GM23338 (cell line): Measurements from ENCODE around the gene WRAP53. TPM values are rescaled to one million over a fixed set of nuclear protein-coding genes. Genes with fewer than 3 reads are reported as not detected.

Experiments used
- ATAC-seq: fragments of 200-7000 bp; cut with Tn5 transposase; 3 replicates; pipeline ENCODE4 v1.9.1; 2020
- DNase-seq: peaks from one replicate; pipeline ENCODE4 v3.0.0-alpha.2; 2015; ENCODE audit warnings: low spot score
- H2AFZ ChIP-seq: fragments of 200-600 bp; sonication (generic); 2 replicates; pipeline ENCODE4 v1.8.0; 2016; ENCODE audit warnings: antibody characterized with exemption, mild to moderate bottlenecking, moderate library complexity
- H3F3A ChIP-seq: fragments of 200-600 bp; sonication (generic); replicated peaks from 2 replicates; pipeline ENCODE4 v1.8.0; 2017; ENCODE audit warnings: antibody characterized with exemption, mixed run types, low read depth
- H3K27ac ChIP-seq: fragments of 200-600 bp; sonication (generic); 2 replicates; pipeline ENCODE4 v1.6.1; 2016; ENCODE audit warnings: low read depth
- H3K27me3 ChIP-seq: fragments of 200-600 bp; sonication (generic); 2 replicates; pipeline ENCODE4 v1.8.0; 2016; ENCODE audit warnings: mild to moderate bottlenecking, mixed run types, moderate library complexity; ENCODE audit not compliant: insufficient read depth
- H3K36me3 ChIP-seq: fragments of 200-600 bp; sonication (generic); 2 replicates; pipeline ENCODE4 v1.8.0; 2016; ENCODE audit warnings: mild to moderate bottlenecking; ENCODE audit not compliant: insufficient read depth
- H3K4me1 ChIP-seq: fragments of 200-600 bp; sonication (generic); 2 replicates; pipeline ENCODE4 v1.8.0; 2016; ENCODE audit warnings: mild to moderate bottlenecking, moderate library complexity; ENCODE audit not compliant: insufficient read depth
- H3K4me2 ChIP-seq: fragments of 200-600 bp; sonication (generic); 2 replicates; pipeline ENCODE4 v1.7.1; 2017; ENCODE audit warnings: mixed run types
- H3K4me3 ChIP-seq: fragments of 200-600 bp; sonication (generic); 2 replicates; pipeline ENCODE4 v1.6.1; 2016; ENCODE audit warnings: mixed run types
- H3K79me2 ChIP-seq: fragments of 200-600 bp; sonication (generic); replicated peaks from 2 replicates; pipeline ENCODE4 v1.8.0; 2017; ENCODE audit warnings: mild to moderate bottlenecking; ENCODE audit not compliant: insufficient read depth
- H3K9me2 ChIP-seq: fragments of 200-600 bp; sonication (generic); 2 replicates; pipeline ENCODE4 v1.8.0; 2017; ENCODE audit not compliant: insufficient read depth
- H4K20me1 ChIP-seq: fragments of 200-600 bp; sonication (generic); replicated peaks from 2 replicates; pipeline ENCODE4 v1.8.0; 2017; ENCODE audit warnings: mild to moderate bottlenecking; ENCODE audit not compliant: insufficient read depth
- H3K27ac Mint-ChIP-seq: 2 replicates; pipeline ENCODE4 v1.8.0; 2020; ENCODE audit warnings: inconsistent platforms, mild to moderate bottlenecking, moderate library complexity, mixed read lengths
- H3K27me3 Mint-ChIP-seq: 3 replicates; pipeline ENCODE4 v1.8.0; 2022; ENCODE audit warnings: low read depth, mild to moderate bottlenecking, moderate library complexity, mixed read lengths, inconsistent platforms; ENCODE audit not compliant: insufficient read depth, poor library complexity
- H3K36me3 Mint-ChIP-seq: 3 replicates; pipeline ENCODE4 v1.8.0; 2021; ENCODE audit warnings: low read depth, mild to moderate bottlenecking, inconsistent platforms, moderate library complexity, mixed read lengths
- H3K4me1 Mint-ChIP-seq: 3 replicates; pipeline ENCODE4 v1.8.0; 2020; ENCODE audit warnings: mild to moderate bottlenecking, inconsistent platforms, mixed read lengths
- H3K4me3 Mint-ChIP-seq: 3 replicates; pipeline ENCODE4 v1.8.0; 2021; ENCODE audit warnings: moderate library complexity, mild to moderate bottlenecking, inconsistent platforms, mixed read lengths
- H3K9me3 Mint-ChIP-seq: 3 replicates; pipeline ENCODE4 v1.8.0; 2020; ENCODE audit warnings: moderate library complexity, mild to moderate bottlenecking, inconsistent platforms, mixed read lengths
- EZH2 ChIP-seq: fragments of 200-600 bp; sonication (generic); IDR thresholded peaks from one replicate; pipeline ENCODE4 v1.8.0; 2017; ENCODE audit warnings: antibody characterized with exemption, mild to moderate bottlenecking, low read depth; ENCODE audit not compliant: unreplicated experiment
- REST ChIP-seq: IDR thresholded peaks from one replicate; pipeline ENCODE4 v1.6.1; 2018; ENCODE audit warnings: antibody characterized with exemption; ENCODE audit not compliant: unreplicated experiment
- ZNF114 ChIP-seq: fragments of 250-450 bp; sonication (Bioruptor Pico); IDR thresholded peaks from 2 replicates; pipeline ENCODE4 v1.5.0; 2020; ENCODE audit warnings: mild to moderate bottlenecking, moderate library complexity
- ZNF331 ChIP-seq: fragments of 250-450 bp; sonication (Bioruptor Pico); IDR thresholded peaks from 2 replicates; pipeline ENCODE4 v1.5.0; 2020; ENCODE audit warnings: low read depth, mild to moderate bottlenecking, moderate library complexity
- ZNF462 ChIP-seq: fragments of 250-450 bp; sonication (Bioruptor Pico); IDR thresholded peaks from 2 replicates; pipeline ENCODE4 v1.5.0; 2020; ENCODE audit warnings: mild to moderate bottlenecking, moderate library complexity
- polyA plus RNA-seq: library from polyadenylated mRNA; unstranded; fragments of >200 nt; fragmentation: Nextera tagmentation; extraction: Ambion mirVana; gene quantifications from 2 replicates; pipeline ENCODE4 v1.2.1, GENCODE V29; 2016
- total RNA-seq: library from RNA; depleted of rRNA; stranded (reverse); fragments of >200 nt; shearing (Covaris generic); gene quantifications from 2 replicates; pipeline ENCODE4 v1.2.3, GENCODE V29; 2014
- TF ChIP-seq, protein P1 (sequence below), 2 experiments: fragments of 200-600 bp in 1 of 2; sonication (generic) in 1 of 2; conservative IDR thresholded peaks; 2 replicates each; pipeline versions ENCODE4 v1.5.1 to v1.6.1; 2016 to 2017; ENCODE audit warnings: antibody characterized with exemption in 2 of 2, low read depth in 2 of 2, mild to moderate bottlenecking in 2 of 2, moderate library complexity in 1 of 2

The WRAP53 gene
- total and polyA plus RNA-seq, 2 experiments from 2014 or later, result 28.1 to 33.3 TPM

- Mint-ChIP-seq H3K27ac (no peak overlapping the region), H3K9me3 (no peaks in the 10 kb centered on the region; the same call in 2 of the 3 replicates), H3K27me3 (peaks cover 25% of the 10 kb centered on the region), H3K4me3 (no peak overlapping the region), H3K36me3 (0 out of 3 replicates have a peak, but pooled peaks cover 4% of the 10 kb centered on the region), H3K4me1 (peaks cover 51% of the 10 kb centered on the region)
- DNase-seq (no peak), ATAC-seq (no peak)
- H3K27ac ChIP-seq, result no peak overlapping the region
- no peak overlapping the region for H3K4me3 ChIP-seq
- no peaks in the 10 kb centered on the region for H3K36me3 ChIP-seq
- no peaks in the 10 kb centered on the region for H4K20me1 ChIP-seq
- H3K27me3 ChIP-seq, result peaks cover 9% of the 10 kb centered on the region
- H3K4me2 ChIP-seq, result no peak overlapping the region
- H2AFZ ChIP-seq, result no peak overlapping the region
- H3K4me1 ChIP-seq, result peaks cover 38% of the 10 kb centered on the region
- 0 out of 2 replicates have a peak, but pooled peaks cover 9% of the 10 kb centered on the region for H3F3A ChIP-seq
- H3K9me2 ChIP-seq, result 0 out of 2 replicates have a peak, but pooled peaks cover 8% of the 10 kb centered on the region
- TF ChIP-seq ZNF462 (CRISPR knock-in tag), result no peak
- TF ChIP-seq EZH2, result no peak
- no peak for TF ChIP-seq ZNF114 (CRISPR knock-in tag)
- TF ChIP-seq ZNF331 (CRISPR knock-in tag), result no peak
- TF ChIP-seq, protein P1, sequence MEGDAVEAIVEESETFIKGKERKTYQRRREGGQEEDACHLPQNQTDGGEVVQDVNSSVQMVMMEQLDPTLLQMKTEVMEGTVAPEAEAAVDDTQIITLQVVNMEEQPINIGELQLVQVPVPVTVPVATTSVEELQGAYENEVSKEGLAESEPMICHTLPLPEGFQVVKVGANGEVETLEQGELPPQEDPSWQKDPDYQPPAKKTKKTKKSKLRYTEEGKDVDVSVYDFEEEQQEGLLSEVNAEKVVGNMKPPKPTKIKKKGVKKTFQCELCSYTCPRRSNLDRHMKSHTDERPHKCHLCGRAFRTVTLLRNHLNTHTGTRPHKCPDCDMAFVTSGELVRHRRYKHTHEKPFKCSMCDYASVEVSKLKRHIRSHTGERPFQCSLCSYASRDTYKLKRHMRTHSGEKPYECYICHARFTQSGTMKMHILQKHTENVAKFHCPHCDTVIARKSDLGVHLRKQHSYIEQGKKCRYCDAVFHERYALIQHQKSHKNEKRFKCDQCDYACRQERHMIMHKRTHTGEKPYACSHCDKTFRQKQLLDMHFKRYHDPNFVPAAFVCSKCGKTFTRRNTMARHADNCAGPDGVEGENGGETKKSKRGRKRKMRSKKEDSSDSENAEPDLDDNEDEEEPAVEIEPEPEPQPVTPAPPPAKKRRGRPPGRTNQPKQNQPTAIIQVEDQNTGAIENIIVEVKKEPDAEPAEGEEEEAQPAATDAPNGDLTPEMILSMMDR (conservative IDR thresholded peaks at IDR 0.05; ENCODE audit: low read depth in 2 of 2), result no peak
- no peak for TF ChIP-seq REST
- H3K79me2 ChIP-seq, result no peaks in the 10 kb centered on the region
Measured at GRCh38 chr17:7713782-7714181, 25.5 kb downstream of the WRAP53 start.
